Prostate gland (tissue), 2 donors: Measurements from ENCODE around the gene ASPHD1.
"Not testable (repeated sequence)": the region's sequence is repeated elsewhere in the genome, so short reads cannot be mapped to it uniquely, and the experiment has no call there.

Experiments
- POLR2AphosphoS5 ChIP-seq: sonication (generic); formaldehyde crosslinking; IDR thresholded peaks from one replicate; pipeline ENCODE4 v1.6.1; 2017; ENCODE audit warnings: antibody characterized with exemption
- TF ChIP-seq, protein P1 (sequence below), 4 experiments: fragments of 200-600 bp in 2 of 4; fragments of 450-650 bp in 2 of 4; sonication (generic) in 2 of 4; IDR thresholded peaks; 1 replicate in 3 of 4; 2 replicates in 1 of 4; pipeline ENCODE4 v1.5.1; 2016 to 2019; ENCODE audit warnings: antibody characterized with exemption in 4 of 4, mild to moderate bottlenecking in 2 of 4, moderate library complexity in 2 of 4

DNA sequence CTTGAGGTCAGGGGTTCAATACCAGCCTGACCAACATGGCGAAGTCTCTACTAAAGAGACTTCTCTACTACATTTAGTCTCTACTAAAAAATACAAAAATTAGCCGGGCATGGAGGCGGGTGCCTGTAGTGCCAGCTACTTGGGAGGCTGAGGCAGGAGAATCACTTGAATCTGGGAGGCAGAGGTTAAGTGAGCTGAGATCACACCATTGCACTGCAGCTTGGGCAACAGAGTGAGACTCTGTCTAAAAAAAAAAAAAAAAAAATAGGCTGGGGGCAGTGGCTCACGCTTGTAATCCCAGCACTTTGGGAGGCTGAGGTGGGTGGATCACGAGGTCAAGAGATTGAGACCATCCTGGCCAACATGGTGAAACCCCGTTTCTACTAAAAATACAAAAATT lies 9.6 kb downstream of the ASPHD1 start:
- TF ChIP-seq, protein P1, sequence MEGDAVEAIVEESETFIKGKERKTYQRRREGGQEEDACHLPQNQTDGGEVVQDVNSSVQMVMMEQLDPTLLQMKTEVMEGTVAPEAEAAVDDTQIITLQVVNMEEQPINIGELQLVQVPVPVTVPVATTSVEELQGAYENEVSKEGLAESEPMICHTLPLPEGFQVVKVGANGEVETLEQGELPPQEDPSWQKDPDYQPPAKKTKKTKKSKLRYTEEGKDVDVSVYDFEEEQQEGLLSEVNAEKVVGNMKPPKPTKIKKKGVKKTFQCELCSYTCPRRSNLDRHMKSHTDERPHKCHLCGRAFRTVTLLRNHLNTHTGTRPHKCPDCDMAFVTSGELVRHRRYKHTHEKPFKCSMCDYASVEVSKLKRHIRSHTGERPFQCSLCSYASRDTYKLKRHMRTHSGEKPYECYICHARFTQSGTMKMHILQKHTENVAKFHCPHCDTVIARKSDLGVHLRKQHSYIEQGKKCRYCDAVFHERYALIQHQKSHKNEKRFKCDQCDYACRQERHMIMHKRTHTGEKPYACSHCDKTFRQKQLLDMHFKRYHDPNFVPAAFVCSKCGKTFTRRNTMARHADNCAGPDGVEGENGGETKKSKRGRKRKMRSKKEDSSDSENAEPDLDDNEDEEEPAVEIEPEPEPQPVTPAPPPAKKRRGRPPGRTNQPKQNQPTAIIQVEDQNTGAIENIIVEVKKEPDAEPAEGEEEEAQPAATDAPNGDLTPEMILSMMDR (IDR thresholded peaks at IDR 0.05) = not testable (repeated sequence)
- not testable (repeated sequence) for TF ChIP-seq POLR2AphosphoS5
